IPS DF 6.9 (cell line): ENCODE measurements around the gene C21orf91.
A peak's percentile ranks its signal among the peaks of the same experiment; 100 is the strongest.

ENCODE experiments used
- DNase-seq: peaks from one replicate; pipeline ENCODE4 v3.0.0-alpha.2; 2013; ENCODE audit warnings: low read depth, low spot score
- H3K27ac ChIP-seq: one replicate; pipeline ENCODE4 v1.5.1; 2013; ENCODE audit warnings: low read length, control low read depth
- H3K27me3 ChIP-seq: 2 replicates; pipeline ENCODE4 v1.6.1; 2013; ENCODE audit warnings: mild to moderate bottlenecking, low read length; ENCODE audit not compliant: control insufficient read depth, insufficient read depth
- H3K36me3 ChIP-seq: 2 replicates; pipeline ENCODE4 v1.6.1; 2013; ENCODE audit warnings: low read length; ENCODE audit not compliant: control insufficient read depth, insufficient read depth
- H3K4me1 ChIP-seq: 2 replicates; pipeline ENCODE4 v1.6.1; 2013; ENCODE audit warnings: low read length; ENCODE audit not compliant: control insufficient read depth, insufficient read depth
- H3K4me3 ChIP-seq: 2 replicates; pipeline ENCODE4 v1.5.1; 2013; ENCODE audit warnings: mild to moderate bottlenecking, low read length
- H3K9me3 ChIP-seq: 2 replicates; pipeline ENCODE4 v1.6.1; 2013; ENCODE audit warnings: low read length, inconsistent platforms; ENCODE audit not compliant: control insufficient read depth, insufficient read depth
- WGBS: extraction: QIAGEN DNeasy Blood & Tissue Kit; methylation state at CpG from one replicate; pipeline ENCODE4 v1.1.7; 2013; ENCODE audit warnings: mixed read lengths, missing lambda C conversion rate; ENCODE audit not compliant: insufficient read length, insufficient coverage; 5-methylcytosine and 5-hydroxymethylcytosine counted together

C21orf91 gene

GRCh38 chr21:17828223-17828622 lies 9.1 kb upstream of the C21orf91 start:
- no CpG with 5 or more reads among the region's 3 CpGs for WGBS
- Histone ChIP-seq H3K4me1 (peaks cover 2% of the 10 kb centered on the region; the same call in 1 of the 2 replicates), H3K36me3 (no peaks in the 10 kb centered on the region), H3K27me3 (no peaks in the 10 kb centered on the region), H3K9me3 (no peaks in the 10 kb centered on the region), H3K27ac (no peak overlapping the region), H3K4me3 (no peak overlapping the region)
- no peak for DNase-seq

- WGBS, result no CpG with 5 or more reads among the region's 6 CpGs
- Histone ChIP-seq H3K27me3 (no peaks in the 10 kb centered on the region), H3K27ac (no peak overlapping the region), H3K36me3 (no peaks in the 10 kb centered on the region), H3K4me3 (no peak overlapping the region), H3K4me1 (peaks cover 2% of the 10 kb centered on the region; the same call in 1 of the 2 replicates), H3K9me3 (no peaks in the 10 kb centered on the region)
- no peak for DNase-seq
Measured at GRCh38 chr21:17823846-17824245, 4.7 kb upstream of the C21orf91 start.

GRCh38 chr21:17821121-17821520 lies 2.0 kb upstream of the C21orf91 start:
- Histone ChIP-seq H3K4me1 (no peaks in the 10 kb centered on the region), H3K36me3 (no peaks in the 10 kb centered on the region; the same call in 1 of the 2 replicates), H3K27ac (no peak overlapping the region), H3K27me3 (no peaks in the 10 kb centered on the region), H3K9me3 (no peaks in the 10 kb centered on the region), H3K4me3 (no peak overlapping the region)
- no CpG with 5 or more reads among the region's 3 CpGs for WGBS
- DNase-seq, result no peak

GRCh38 chr21:17819877-17820229 lies 697 bp upstream of the C21orf91 start:
- no peaks in the 10 kb centered on the region for H3K27me3 ChIP-seq
- H3K4me3 ChIP-seq, result peak overlapping the region; percentile 44; the same call in 1 of the 2 replicates
- H3K9me3 ChIP-seq, result no peaks in the 10 kb centered on the region
- no peaks in the 10 kb centered on the region for H3K4me1 ChIP-seq
- H3K27ac ChIP-seq, result no peak overlapping the region
- no peaks in the 10 kb centered on the region; the same call in 1 of the 2 replicates for H3K36me3 ChIP-seq
- DNase-seq, result no peak
- WGBS, result no CpG with 5 or more reads among the region's 6 CpGs

GRCh38 chr21:17818186-17819113 lies 706 bp downstream of the C21orf91 start:
- H3K4me1 ChIP-seq, result no peaks in the 10 kb centered on the region
- no peak for DNase-seq
- no peaks in the 10 kb centered on the region for H3K9me3 ChIP-seq
- peak overlapping the region; percentile 44 for H3K4me3 ChIP-seq
- no CpG with 5 or more reads among the region's 56 CpGs for WGBS
- H3K27me3 ChIP-seq, result no peaks in the 10 kb centered on the region
- no peaks in the 10 kb centered on the region; the same call in 1 of the 2 replicates for H3K36me3 ChIP-seq
- no peak overlapping the region for H3K27ac ChIP-seq

- no peaks in the 10 kb centered on the region for H3K27me3 ChIP-seq
- no peak for DNase-seq
- H3K4me1 ChIP-seq, result no peaks in the 10 kb centered on the region
- H3K27ac ChIP-seq, result no peak overlapping the region
- no peak overlapping the region for H3K4me3 ChIP-seq
- WGBS, result no CpG with 5 or more reads among the region's 2 CpGs
- peaks cover 7% of the 10 kb centered on the region; the same call in 1 of the 2 replicates for H3K36me3 ChIP-seq
- peaks cover 4% of the 10 kb centered on the region for H3K9me3 ChIP-seq
Measured at GRCh38 chr21:17813353-17813752, 5.8 kb downstream of the C21orf91 start.

- WGBS, result no CpG with 5 or more reads among the region's 4 CpGs
- H3K27ac ChIP-seq, result no peak overlapping the region
- H3K4me1 ChIP-seq, result no peaks in the 10 kb centered on the region
- peaks cover 6% of the 10 kb centered on the region for H3K9me3 ChIP-seq
- no peaks in the 10 kb centered on the region for H3K27me3 ChIP-seq
- DNase-seq, result no peak
- no peak overlapping the region for H3K4me3 ChIP-seq
- peaks cover 12% of the 10 kb centered on the region; the same call in 1 of the 2 replicates for H3K36me3 ChIP-seq
Measured at GRCh38 chr21:17805966-17806365, 13.2 kb downstream of the C21orf91 start.

- Histone ChIP-seq H3K36me3 (peaks cover 8% of the 10 kb centered on the region; the same call in 1 of the 2 replicates), H3K4me3 (no peak overlapping the region), H3K4me1 (no peaks in the 10 kb centered on the region), H3K27me3 (no peaks in the 10 kb centered on the region), H3K9me3 (peaks cover 4% of the 10 kb centered on the region), H3K27ac (no peak overlapping the region)
- no CpG with 5 or more reads among the region's 3 CpGs for WGBS
- no peak for DNase-seq
Measured at GRCh38 chr21:17803536-17803935, 15.6 kb downstream of the C21orf91 start.

GRCh38 chr21:17802572-17802971 lies 16.6 kb downstream of the C21orf91 start:
- Histone ChIP-seq H3K9me3 (no peaks in the 10 kb centered on the region), H3K27me3 (no peaks in the 10 kb centered on the region), H3K4me1 (no peaks in the 10 kb centered on the region), H3K4me3 (no peak overlapping the region), H3K36me3 (no peaks in the 10 kb centered on the region), H3K27ac (no peak overlapping the region)
- no peak for DNase-seq
- WGBS, result 100% methylated on average over 1 of the region's 1 CpG

GRCh38 chr21:17799414-17800164 lies 19.6 kb downstream of the C21orf91 start:
- Histone ChIP-seq H3K4me3 (no peak overlapping the region), H3K9me3 (no peaks in the 10 kb centered on the region), H3K27me3 (no peaks in the 10 kb centered on the region), H3K27ac (no peak overlapping the region), H3K4me1 (no peaks in the 10 kb centered on the region), H3K36me3 (no peaks in the 10 kb centered on the region; the same call in 1 of the 2 replicates)
- WGBS, result no CpG with 5 or more reads among the region's 6 CpGs
- DNase-seq, result no peak
